HUES6 (cell line): ENCODE data around the gene TRMT2A.
A peak's percentile ranks its signal among the peaks of the same experiment; 100 is the strongest.

Experiments used
- H3K27ac ChIP-seq: 2 replicates; pipeline ENCODE4 v1.7.0; 2013; ENCODE audit warnings: low read depth, mild to moderate bottlenecking, low read length, inconsistent platforms
- H3K27me3 ChIP-seq: 2 replicates; pipeline ENCODE4 v1.6.1; 2013; ENCODE audit warnings: low read length; ENCODE audit not compliant: control insufficient read depth, insufficient read depth
- H3K36me3 ChIP-seq: 2 replicates; pipeline ENCODE4 v1.6.1; 2013; ENCODE audit warnings: low read length; ENCODE audit not compliant: control insufficient read depth, insufficient read depth
- H3K4me1 ChIP-seq: 2 replicates; pipeline ENCODE4 v1.6.1; 2013; ENCODE audit warnings: low read length; ENCODE audit not compliant: control insufficient read depth, insufficient read depth
- H3K4me3 ChIP-seq: 2 replicates; pipeline ENCODE4 v1.5.1; 2013; ENCODE audit warnings: low read depth, low read length
- H3K9ac ChIP-seq: one replicate; pipeline ENCODE4 v1.6.1; 2013; ENCODE audit warnings: mild to moderate bottlenecking, low read length
- H3K9me3 ChIP-seq: 2 replicates; pipeline ENCODE4 v1.6.1; 2013; ENCODE audit warnings: low read depth, low read length; ENCODE audit not compliant: control insufficient read depth, insufficient read depth

The TRMT2A gene

DNA sequence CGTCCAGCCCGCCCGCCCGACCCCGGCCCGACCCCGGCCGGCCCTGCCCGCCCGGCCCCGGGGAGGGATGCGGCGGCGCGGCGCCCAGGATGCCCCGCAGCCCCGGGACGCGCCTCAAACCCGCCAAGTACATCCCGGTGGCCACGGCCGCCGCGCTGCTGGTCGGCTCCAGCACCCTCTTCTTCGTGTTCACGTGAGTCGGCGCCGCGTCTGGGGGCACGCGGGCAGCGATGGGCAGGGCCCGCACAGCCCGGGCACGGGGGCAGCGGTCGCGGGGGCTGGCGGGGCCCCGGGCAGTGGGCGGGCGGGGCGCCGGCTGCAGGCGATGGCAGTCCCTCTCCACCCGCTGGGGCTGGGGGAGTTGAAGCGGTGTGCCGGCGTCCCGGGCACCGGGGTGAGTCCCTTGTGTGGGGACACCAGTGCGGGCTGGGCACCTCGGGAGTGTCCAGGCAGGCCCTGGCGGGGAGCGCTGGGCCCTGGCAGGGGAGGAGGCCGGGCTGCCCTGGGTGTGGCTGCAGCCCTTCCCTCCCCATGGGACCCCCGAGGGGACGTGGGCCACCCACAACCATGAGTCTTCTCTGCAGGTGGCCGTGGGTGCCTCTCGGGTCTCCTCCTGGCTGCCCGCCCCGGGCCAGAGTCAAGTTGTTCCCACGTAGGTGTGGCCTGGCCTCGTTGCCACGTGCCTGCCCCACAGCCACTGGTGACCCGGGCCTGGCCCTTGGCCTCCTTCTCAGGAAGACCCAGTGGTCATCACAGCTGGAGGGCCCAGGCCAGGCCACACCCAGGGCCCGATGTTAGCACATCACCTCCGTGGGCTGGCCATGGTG is 15.0 kb upstream of the TRMT2A start:
- Histone ChIP-seq H3K27me3 (no peaks in the 10 kb centered on the region), H3K4me3 (peak overlapping the region; percentile 78), H3K36me3 (peaks cover 15% of the 10 kb centered on the region), H3K4me1 (peaks cover 5% of the 10 kb centered on the region), H3K27ac (no peak overlapping the region), H3K9me3 (no peaks in the 10 kb centered on the region), H3K9ac (peak overlapping the region; percentile 60)

DNA sequence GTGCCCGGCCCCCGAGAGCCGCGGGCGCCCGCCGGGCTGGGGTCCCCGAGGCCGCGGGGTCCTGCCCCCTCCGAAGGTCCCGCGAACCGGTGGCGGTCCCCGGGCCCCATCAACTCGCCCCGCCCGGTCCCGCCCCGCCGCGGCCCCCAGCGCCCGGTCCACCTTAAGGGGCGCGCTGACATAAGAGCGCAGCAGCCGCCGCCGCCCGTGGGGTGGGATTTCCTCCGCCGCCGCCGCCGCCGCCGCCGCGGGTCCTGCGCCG is 14.5 kb upstream of the TRMT2A start, which contains the start of gene ZDHHC8:
ZDHHC8 (plus strand) TSS at position 208 of the 262 bp plus-strand sequence. CDS start 144 bp downstream, outside the sequence.
- peaks cover 5% of the 10 kb centered on the region for H3K4me1 ChIP-seq

DNA sequence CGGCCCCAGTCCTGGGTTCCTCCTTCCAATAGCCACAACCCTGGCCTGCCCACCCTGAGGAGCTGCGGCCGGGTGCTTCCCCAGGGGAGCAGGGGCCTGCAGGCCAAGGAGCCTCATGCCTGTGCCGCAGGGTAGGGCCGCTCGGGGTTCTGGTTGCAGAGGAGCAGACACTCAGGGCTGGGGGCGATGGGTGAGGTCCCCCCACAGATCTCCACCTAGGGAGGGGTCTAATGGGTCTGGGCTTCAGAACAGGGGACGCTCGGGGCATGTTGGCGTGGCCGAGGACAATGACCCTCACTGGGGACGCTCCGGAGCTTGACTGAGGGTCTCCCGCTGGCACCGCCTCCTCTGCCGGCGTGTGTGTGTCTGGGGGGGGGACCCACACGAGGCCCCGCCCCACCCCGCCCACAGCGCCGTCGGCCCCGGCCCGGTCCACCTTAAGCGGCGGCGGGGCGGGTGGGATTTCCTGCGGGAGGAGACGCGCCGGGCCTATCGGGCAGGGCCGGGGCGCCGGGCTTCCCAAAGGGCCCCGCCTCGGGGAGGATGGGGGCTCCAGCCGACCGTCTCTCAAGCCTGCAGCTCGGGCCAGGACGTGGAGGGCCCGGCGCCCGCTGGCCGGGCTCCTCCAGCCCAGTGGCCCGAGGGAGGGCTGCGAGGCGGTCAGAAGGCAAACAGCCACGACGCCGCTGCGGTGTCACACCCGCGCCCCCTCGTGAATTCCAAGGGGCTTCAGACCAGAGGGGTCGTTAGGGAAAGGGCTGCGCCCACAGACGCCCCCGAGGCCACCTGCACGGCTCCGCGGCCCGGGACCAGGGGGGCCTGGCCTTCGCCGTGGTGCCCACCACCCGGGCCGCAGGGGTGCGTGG is 13.9 kb upstream of the TRMT2A start:
- H3K27me3 ChIP-seq, result no peaks in the 10 kb centered on the region
- H3K9me3 ChIP-seq, result no peaks in the 10 kb centered on the region
- peak overlapping the region; percentile 57 for H3K9ac ChIP-seq
- no peak overlapping the region for H3K27ac ChIP-seq
- H3K4me1 ChIP-seq, result peaks cover 5% of the 10 kb centered on the region
- peaks cover 26% of the 10 kb centered on the region for H3K36me3 ChIP-seq
- H3K4me3 ChIP-seq, result peak overlapping the region; percentile 78

More for the DNA sequence above, 14.5 kb upstream of the TRMT2A start, which contains the start of gene ZDHHC8:
- H3K9ac ChIP-seq, result peak within 1 kb of the TSS; percentile 60
- peaks cover 21% of the 10 kb centered on the region for H3K36me3 ChIP-seq
- no peak within 1 kb of the TSS for H3K27ac ChIP-seq
- no peaks in the 10 kb centered on the region for H3K9me3 ChIP-seq
- H3K4me3 ChIP-seq, result peak within 1 kb of the TSS; percentile 78
- no peaks in the 10 kb centered on the region for H3K27me3 ChIP-seq

DNA sequence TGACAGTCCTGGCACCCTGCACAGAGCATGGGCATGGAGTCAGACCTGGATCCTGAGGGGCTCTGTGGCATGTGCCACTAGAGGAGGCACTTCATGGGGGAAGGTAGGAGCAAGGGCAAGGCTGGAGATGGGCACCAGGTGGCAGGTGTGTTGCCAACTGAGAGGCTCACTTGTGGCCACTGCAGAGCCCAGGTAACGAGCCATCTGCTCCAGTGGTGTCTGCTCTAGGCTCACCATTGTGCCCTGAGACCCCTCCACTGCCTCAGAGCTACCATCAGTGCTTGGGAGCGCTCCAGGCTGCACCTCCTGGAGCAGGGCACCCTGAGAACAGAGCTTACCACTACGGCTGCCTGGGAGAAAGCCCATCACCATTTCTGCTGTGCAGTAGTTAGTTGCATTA is 13.3 kb upstream of the TRMT2A start:
- H3K27ac ChIP-seq, result no peak overlapping the region
- H3K9me3 ChIP-seq, result no peaks in the 10 kb centered on the region
- peaks cover 33% of the 10 kb centered on the region for H3K36me3 ChIP-seq
- H3K4me3 ChIP-seq, result peak overlapping the region; percentile 78
- no peaks in the 10 kb centered on the region for H3K27me3 ChIP-seq
- H3K9ac ChIP-seq, result no peak overlapping the region
- peaks cover 5% of the 10 kb centered on the region for H3K4me1 ChIP-seq

DNA sequence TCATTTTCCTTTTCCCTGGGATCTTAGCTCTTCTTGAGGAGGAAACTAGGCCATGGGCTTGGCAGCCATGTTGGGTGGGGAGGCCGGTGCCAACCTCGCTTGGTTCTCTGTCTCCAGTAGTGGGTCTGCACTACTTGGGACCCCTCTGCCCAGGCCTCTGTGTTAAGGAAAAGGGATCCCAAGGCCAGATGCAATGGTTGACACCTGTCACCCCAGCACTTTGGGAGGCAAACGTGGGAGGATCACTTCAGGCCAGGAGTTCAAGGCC is 12.7 kb upstream of the TRMT2A start:
- Histone ChIP-seq H3K27ac (no peak overlapping the region), H3K9ac (no peak overlapping the region), H3K36me3 (peaks cover 39% of the 10 kb centered on the region), H3K9me3 (no peaks in the 10 kb centered on the region), H3K4me1 (peaks cover 5% of the 10 kb centered on the region), H3K27me3 (no peaks in the 10 kb centered on the region), H3K4me3 (no peak overlapping the region)

DNA sequence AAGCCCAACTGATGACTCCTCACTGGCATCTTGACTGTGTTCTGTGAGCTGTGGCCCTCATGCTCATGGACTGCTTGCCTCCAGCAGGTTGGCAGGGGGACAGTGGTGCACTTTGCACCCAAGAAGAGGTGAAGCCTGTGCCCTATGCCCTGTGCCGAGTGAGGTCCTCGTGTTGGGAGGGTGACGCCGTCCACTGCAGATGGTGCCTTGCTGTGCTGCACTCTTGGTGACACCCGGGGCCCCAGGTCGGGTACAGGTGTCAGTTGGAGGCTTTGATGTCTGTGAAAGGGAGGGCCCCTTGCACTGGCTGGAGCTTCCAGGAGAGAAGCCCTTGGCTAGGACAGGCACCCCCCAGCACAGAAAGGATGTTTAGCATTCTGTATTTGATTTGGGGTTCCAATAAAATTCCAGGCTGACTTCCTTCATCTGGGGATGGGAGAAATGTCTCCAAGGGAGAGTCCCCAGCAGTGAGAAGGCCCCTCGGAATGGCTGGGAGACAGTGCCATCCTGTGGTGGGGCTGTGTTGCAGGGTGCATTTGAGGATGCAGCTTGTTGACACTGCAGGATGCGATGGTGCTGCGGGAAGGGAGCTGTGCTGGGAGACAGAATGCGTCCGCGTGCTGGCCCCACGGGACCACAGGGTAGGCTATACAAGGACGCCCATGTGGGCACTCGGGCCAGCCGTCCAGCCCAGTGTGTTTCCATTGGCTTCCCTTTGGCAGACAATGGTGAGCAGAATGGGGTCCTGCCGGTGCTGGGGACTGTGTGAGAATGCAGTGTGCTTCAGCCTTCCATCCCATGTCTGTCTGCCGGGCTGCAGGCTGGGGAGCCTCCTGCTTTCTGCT is 12.1 kb upstream of the TRMT2A start:
- Histone ChIP-seq H3K4me3 (no peak overlapping the region), H3K27me3 (no peaks in the 10 kb centered on the region), H3K9me3 (no peaks in the 10 kb centered on the region), H3K4me1 (peaks cover 5% of the 10 kb centered on the region), H3K9ac (no peak overlapping the region), H3K27ac (no peak overlapping the region), H3K36me3 (peaks cover 45% of the 10 kb centered on the region)

DNA sequence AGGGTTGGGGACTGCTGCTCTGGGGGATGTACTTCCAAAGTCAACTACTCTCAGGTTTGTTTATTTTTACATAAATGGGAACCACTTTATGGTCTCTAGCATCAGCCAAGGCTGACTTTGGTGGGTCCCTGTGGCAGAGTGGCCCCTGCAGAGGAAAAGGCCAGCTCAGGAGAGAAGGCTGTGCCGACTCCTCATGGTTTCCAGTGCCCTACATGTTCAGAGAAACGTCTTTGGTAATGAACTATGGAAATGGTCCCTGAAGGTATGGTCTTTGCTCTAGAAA is 11.5 kb upstream of the TRMT2A start:
- no peaks in the 10 kb centered on the region for H3K27me3 ChIP-seq
- H3K27ac ChIP-seq, result no peak overlapping the region
- no peak overlapping the region for H3K9ac ChIP-seq
- H3K9me3 ChIP-seq, result no peaks in the 10 kb centered on the region
- H3K36me3 ChIP-seq, result peaks cover 50% of the 10 kb centered on the region
- H3K4me1 ChIP-seq, result peaks cover 5% of the 10 kb centered on the region
- no peak overlapping the region for H3K4me3 ChIP-seq

DNA sequence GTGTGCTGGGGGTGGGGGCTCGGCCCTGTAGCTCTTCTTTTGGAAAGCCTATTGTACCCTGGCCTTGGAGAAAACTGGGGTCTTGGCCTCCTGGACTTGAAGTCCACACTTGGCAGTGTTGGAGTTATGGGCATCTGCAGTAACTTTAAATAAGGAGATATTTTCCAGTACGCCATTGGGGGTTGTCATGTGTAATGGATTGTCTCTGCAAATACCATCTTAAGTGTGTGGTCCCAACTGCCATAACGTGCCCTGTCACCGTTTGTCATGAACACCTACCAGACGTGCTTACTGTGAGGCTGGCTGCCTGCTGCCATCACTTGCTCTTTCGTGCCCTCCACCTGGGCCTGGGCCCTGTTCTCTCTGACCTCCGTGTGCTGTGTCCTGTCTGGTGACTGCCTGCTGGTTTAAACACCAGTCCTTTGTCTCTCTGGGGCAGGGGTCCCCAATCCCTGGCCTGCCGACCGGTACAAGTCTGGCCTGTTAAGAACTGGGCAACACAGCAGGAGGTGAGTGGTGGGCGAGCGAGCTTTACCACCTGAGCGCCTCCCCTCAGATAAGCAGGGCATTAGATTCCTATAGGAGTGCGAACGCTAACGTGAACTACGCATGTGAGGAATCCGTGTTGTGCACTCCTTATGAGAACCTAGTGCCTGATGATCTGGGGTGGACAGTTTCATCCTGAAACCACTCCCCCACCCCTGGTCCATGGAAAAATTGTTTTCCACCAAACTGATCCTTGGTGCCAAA is 11.0 kb upstream of the TRMT2A start:
- H3K9ac ChIP-seq, result no peak overlapping the region
- no peaks in the 10 kb centered on the region for H3K27me3 ChIP-seq
- H3K36me3 ChIP-seq, result peaks cover 54% of the 10 kb centered on the region
- H3K4me3 ChIP-seq, result no peak overlapping the region
- no peaks in the 10 kb centered on the region for H3K9me3 ChIP-seq
- peaks cover 5% of the 10 kb centered on the region for H3K4me1 ChIP-seq
- H3K27ac ChIP-seq, result no peak overlapping the region

DNA sequence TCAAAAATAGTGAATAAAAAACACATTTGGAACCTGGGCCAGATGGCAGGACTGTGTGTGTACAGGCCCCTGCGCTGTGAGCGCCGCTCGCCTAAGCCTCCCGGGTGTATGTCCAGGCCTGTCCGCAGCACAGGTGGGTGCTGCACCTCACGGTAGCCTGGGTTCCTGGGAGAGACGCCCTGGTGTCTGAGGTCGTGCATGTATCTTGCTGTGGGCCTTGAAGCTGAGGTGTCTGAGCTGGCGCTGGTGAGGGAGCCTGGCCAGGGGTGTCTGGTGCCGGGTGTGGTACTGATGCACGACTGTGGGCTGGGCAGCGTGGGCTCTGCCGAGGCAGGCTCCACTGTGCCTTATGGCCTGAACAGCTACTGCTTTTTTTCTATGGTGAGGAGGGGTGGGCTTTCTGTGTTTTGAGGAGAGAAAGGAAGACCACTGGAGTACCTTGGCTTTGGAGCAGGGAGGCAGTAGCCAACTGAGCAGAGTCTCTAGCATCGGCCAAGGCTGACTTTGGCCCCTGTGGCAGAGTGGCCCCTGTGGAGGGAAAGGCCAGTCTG is 10.4 kb upstream of the TRMT2A start:
- Histone ChIP-seq H3K27ac (no peak overlapping the region), H3K9me3 (no peaks in the 10 kb centered on the region), H3K4me1 (0 out of 2 replicates have a peak, but pooled peaks cover under 1% of the 10 kb centered on the region), H3K9ac (no peak overlapping the region), H3K36me3 (peaks cover 57% of the 10 kb centered on the region), H3K4me3 (no peak overlapping the region), H3K27me3 (no peaks in the 10 kb centered on the region)

DNA sequence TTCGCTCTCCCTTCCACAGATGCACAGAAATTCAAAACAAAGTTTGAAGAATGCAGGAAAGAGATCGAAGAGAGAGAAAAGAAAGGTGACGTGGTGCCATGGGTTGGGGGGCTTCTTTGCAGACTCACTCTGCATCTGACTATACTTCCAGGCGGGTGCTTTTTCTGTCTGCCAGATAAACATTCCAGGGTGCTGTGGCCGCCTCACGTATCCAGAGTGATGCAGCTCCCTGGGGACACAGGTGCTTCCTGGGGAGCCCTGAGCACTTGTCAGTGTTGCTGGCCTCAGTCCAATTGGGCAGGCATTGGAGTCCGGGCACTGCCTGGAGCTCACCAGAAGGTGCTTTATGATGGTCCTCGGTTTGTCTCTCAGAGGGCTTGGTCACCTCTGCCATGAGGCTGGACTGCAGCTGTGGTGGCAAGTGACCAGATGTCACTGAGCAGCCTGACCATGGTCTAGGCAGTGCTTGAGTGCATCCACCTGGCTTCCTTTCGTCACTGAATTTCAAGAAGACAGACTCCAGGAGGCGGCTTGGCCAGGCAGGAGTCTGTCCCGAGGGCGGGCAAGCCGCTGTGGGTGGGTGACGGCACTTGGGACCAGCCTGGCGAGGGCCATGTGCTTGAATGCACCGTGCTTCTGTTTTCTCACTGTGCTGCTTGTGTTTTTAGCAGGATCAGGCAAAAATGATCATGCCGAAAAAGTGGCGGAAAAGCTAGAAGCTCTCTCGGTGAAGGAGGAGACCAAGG is 9.4 kb upstream of the TRMT2A start:
- no peaks in the 10 kb centered on the region for H3K4me1 ChIP-seq
- no peaks in the 10 kb centered on the region for H3K27me3 ChIP-seq
- H3K27ac ChIP-seq, result no peak overlapping the region
- H3K36me3 ChIP-seq, result peaks cover 67% of the 10 kb centered on the region
- no peak overlapping the region for H3K9ac ChIP-seq
- no peaks in the 10 kb centered on the region for H3K9me3 ChIP-seq
- H3K4me3 ChIP-seq, result no peak overlapping the region
